Measurements from ENCODE around the gene KLHL3. TPM values are rescaled to one million over a fixed set of nuclear protein-coding genes. Genes with fewer than 3 reads are reported as not detected.

KLHL3 gene
- total and polyA plus RNA-seq, 4 donors: 0.91 to 8.8 (median 3.7) TPM

DNA sequence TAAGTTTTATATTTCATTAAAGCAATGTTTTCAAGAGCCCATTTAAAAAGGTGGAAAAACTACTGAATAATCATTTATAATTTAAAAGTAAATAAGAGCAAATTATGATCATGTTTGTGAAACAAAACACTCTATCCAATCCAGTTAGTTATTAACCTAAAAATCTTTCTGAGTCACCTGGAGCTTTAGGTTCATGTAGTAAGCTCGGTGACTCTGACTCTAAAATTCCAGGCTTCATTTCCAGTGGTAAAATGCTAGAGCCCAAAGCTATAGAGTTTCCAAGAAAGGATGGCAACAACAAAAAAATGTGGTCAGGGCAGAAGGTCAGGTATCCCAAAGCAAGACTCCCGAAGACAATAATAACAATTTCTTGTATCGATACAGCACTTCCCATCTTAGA, 160.7 kb downstream of the KLHL3 start:
- no peaks in the 10 kb centered on the region for H3K27me3 ChIP-seq (ENCODE audit: control insufficient read depth in 4 of 4, insufficient read depth in 4 of 4, low read length in 3 of 4)
- DNase-seq (ENCODE audit: low spot score): no peak
- TF ChIP-seq, protein P1, sequence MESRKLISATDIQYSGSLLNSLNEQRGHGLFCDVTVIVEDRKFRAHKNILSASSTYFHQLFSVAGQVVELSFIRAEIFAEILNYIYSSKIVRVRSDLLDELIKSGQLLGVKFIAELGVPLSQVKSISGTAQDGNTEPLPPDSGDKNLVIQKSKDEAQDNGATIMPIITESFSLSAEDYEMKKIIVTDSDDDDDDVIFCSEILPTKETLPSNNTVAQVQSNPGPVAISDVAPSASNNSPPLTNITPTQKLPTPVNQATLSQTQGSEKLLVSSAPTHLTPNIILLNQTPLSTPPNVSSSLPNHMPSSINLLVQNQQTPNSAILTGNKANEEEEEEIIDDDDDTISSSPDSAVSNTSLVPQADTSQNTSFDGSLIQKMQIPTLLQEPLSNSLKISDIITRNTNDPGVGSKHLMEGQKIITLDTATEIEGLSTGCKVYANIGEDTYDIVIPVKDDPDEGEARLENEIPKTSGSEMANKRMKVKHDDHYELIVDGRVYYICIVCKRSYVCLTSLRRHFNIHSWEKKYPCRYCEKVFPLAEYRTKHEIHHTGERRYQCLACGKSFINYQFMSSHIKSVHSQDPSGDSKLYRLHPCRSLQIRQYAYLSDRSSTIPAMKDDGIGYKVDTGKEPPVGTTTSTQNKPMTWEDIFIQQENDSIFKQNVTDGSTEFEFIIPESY (IDR thresholded peaks at IDR 0.05): no peak
- H3K36me3 ChIP-seq (ENCODE audit: control insufficient read depth in 4 of 4, insufficient read depth in 3 of 4, low read depth in 1 of 4, low read length in 3 of 4): no peaks in the 10 kb centered on the region
- H3K4me1 ChIP-seq (ENCODE audit: control insufficient read depth in 4 of 4, insufficient read depth in 4 of 4, low read length in 3 of 4): no peaks in the 10 kb centered on the region
- no peak overlapping the region for H3K4me3 ChIP-seq (ENCODE audit: low read depth in 1 of 3, low read length in 3 of 3)
- H3K9me3 ChIP-seq (ENCODE audit: control insufficient read depth in 4 of 4, low read length in 3 of 4): no peaks in the 10 kb centered on the region
- H3K27ac ChIP-seq (ENCODE audit: low read depth in 1 of 2, low read length in 2 of 2): no peak overlapping the region
- WGBS: 85% methylated on average over 3 of the region's 3 CpGs
- no peak overlapping the region for H3K9ac ChIP-seq (ENCODE audit: low read depth in 1 of 2, low read length in 2 of 2)

- DNase-seq (ENCODE audit: low spot score): no peak
- 89% methylated on average over 2 of the region's 2 CpGs for whole genome bisulfite sequencing
- H3K4me3 ChIP-seq (ENCODE audit: low read depth in 1 of 3, low read length in 3 of 3): no peak overlapping the region
- no peaks in the 10 kb centered on the region for H3K27me3 ChIP-seq (ENCODE audit: control insufficient read depth in 4 of 4, insufficient read depth in 4 of 4, low read length in 3 of 4)
- TF ChIP-seq FOXA1 (IDR thresholded peaks at IDR 0.05): no peak
- no peak for TF ChIP-seq TAF1 (conservative IDR thresholded peaks at IDR 0.05)
- no peak for TF ChIP-seq EGR1 (IDR thresholded peaks at IDR 0.05; ENCODE audit: low read depth in 2 of 2)
- TF ChIP-seq, protein P2, sequence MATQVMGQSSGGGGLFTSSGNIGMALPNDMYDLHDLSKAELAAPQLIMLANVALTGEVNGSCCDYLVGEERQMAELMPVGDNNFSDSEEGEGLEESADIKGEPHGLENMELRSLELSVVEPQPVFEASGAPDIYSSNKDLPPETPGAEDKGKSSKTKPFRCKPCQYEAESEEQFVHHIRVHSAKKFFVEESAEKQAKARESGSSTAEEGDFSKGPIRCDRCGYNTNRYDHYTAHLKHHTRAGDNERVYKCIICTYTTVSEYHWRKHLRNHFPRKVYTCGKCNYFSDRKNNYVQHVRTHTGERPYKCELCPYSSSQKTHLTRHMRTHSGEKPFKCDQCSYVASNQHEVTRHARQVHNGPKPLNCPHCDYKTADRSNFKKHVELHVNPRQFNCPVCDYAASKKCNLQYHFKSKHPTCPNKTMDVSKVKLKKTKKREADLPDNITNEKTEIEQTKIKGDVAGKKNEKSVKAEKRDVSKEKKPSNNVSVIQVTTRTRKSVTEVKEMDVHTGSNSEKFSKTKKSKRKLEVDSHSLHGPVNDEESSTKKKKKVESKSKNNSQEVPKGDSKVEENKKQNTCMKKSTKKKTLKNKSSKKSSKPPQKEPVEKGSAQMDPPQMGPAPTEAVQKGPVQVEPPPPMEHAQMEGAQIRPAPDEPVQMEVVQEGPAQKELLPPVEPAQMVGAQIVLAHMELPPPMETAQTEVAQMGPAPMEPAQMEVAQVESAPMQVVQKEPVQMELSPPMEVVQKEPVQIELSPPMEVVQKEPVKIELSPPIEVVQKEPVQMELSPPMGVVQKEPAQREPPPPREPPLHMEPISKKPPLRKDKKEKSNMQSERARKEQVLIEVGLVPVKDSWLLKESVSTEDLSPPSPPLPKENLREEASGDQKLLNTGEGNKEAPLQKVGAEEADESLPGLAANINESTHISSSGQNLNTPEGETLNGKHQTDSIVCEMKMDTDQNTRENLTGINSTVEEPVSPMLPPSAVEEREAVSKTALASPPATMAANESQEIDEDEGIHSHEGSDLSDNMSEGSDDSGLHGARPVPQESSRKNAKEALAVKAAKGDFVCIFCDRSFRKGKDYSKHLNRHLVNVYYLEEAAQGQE (IDR thresholded peaks at IDR 0.05): no peak
- TF ChIP-seq ATF3 (IDR thresholded peaks at IDR 0.05): no peak
- TF ChIP-seq GABPA (IDR thresholded peaks at IDR 0.05 in 1 of 2, conservative IDR thresholded peaks at IDR 0.05 in 1 of 2): no peak
- TF ChIP-seq, protein P3, sequence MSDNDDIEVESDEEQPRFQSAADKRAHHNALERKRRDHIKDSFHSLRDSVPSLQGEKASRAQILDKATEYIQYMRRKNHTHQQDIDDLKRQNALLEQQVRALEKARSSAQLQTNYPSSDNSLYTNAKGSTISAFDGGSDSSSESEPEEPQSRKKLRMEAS (IDR thresholded peaks at IDR 0.05): no peak
- no peak for TF ChIP-seq CTCF (IDR thresholded peaks at IDR 0.05; ENCODE audit: low read depth, low read length, missing input control)
- no peak for TF ChIP-seq RXRA (IDR thresholded peaks at IDR 0.05)
- no peak for TF ChIP-seq JUND (IDR thresholded peaks at IDR 0.05)
- TF ChIP-seq HNF4G (IDR thresholded peaks at IDR 0.05): no peak
- TF ChIP-seq YY1 (IDR thresholded peaks at IDR 0.05): no peak
- TF ChIP-seq FOXA2 (IDR thresholded peaks at IDR 0.05): no peak
- no peak for TF ChIP-seq NR2F2 (IDR thresholded peaks at IDR 0.05)
- TF ChIP-seq, protein P1 (IDR thresholded peaks at IDR 0.05): no peak
- no peak for TF ChIP-seq HNF4A (conservative IDR thresholded peaks at IDR 0.05)
- no peak for TF ChIP-seq RAD21 (IDR thresholded peaks at IDR 0.05)
- no peak for TF ChIP-seq SP1 (IDR thresholded peaks at IDR 0.05)
- H3K27ac ChIP-seq (ENCODE audit: low read depth in 1 of 2, low read length in 2 of 2): no peak overlapping the region
- H3K9me3 ChIP-seq (ENCODE audit: control insufficient read depth in 4 of 4, low read length in 3 of 4): no peaks in the 10 kb centered on the region
- no peaks in the 10 kb centered on the region for H3K4me1 ChIP-seq (ENCODE audit: control insufficient read depth in 4 of 4, insufficient read depth in 4 of 4, low read length in 3 of 4)
- H3K36me3 ChIP-seq (ENCODE audit: control insufficient read depth in 4 of 4, insufficient read depth in 3 of 4, low read depth in 1 of 4, low read length in 3 of 4): no peaks in the 10 kb centered on the region
- no peak overlapping the region for H3K9ac ChIP-seq (ENCODE audit: low read depth in 1 of 2, low read length in 2 of 2)
These were observed 162.5 kb downstream of the KLHL3 start for GRCh38 chr5:137573376-137573775.

Measured in liver (tissue), 9 donors.